ENCODE results near the gene ZNF598.

- TF ChIP-seq CTCF (IDR thresholded peaks at IDR 0.05; ENCODE audit: insufficient read depth, low read depth, low read length) (peak; percentile 54), EZH2 (IDR thresholded peaks at IDR 0.05; ENCODE audit: insufficient read depth, low read length) (no peak)
These were observed 50.2 kb downstream of the ZNF598 start, which contains the start of gene NDUFB10 for GRCh38 chr16:1959269-1960039.

Measured in astrocyte (in vitro differentiated cells and primary cell).